NAMALWA (cell line): ENCODE data around the gene DHRS7B.
A peak's percentile ranks its signal among the peaks of the same experiment; 100 is the strongest.
"Not testable (repeated sequence)": the region's sequence is repeated elsewhere in the genome, so short reads cannot be mapped to it uniquely, and the experiment has no call there.

Experiments used
- DNase-seq: peaks from one replicate; pipeline ENCODE4 v3.0.0-alpha.2; 2015; ENCODE audit warnings: low spot score

DHRS7B gene

DNA sequence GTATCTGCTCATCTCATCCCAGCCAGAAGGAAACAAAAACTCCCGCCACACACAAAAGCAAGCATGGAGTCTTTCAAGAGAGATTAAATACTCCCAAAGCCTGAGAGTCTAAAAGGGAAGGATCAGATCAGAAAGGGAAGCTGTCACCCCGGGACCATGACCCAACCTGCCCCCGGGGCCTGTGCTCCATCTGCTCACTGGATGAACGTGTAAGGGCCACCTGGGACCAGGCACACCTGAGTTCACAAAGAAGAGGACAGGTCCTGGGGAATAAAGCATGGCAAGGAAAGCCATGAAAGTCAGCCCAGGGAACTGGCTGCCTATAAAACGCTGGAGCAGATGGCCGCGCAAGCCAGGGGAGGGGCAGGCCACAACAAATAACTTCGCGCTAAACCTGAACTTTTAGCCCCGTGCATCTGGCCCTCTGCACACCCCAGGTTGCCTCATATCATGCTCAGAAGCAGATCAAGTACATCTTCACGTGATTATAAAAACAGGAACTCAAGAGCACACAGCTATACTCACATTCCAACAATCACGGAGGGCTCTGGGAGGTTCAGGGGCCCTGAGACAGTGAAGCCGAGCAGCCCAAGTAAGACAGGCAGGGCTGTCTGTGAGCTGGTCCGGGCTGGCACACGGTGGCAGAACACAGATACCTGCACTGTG is 83.8 kb downstream of the DHRS7B start:
- DNase-seq, result no peak

DNA sequence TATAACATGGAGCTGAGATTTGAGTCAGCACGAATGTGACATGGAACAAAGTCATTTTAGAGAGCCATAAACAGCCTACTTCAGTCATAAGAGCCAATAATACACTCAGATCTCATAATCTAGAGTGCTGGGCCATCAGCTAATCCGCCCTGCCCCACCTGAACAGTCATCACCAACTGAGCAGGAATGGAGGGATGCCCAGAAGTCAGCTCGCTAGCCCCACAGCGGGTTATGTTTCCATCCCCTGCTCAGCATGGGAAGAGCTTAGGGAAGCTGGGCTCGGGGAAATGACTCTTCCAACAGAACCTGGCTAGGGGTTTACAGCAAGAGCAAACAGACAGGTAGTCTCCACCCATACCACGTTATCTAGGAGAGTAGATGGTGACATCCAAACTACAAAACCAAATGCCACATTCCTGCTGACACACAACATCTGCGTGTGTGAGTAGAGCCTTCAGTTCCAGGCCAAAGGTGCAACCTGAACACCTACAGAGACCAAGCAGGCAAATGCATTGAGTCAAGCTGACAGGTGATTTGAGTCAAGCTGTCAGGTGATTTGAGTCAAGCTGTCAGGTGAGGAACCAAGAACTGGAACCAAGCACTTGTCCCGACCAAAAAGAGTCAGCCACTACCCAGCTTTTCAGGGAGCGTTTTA is 85.2 kb downstream of the DHRS7B start:
- DNase-seq, result no peak

DNA sequence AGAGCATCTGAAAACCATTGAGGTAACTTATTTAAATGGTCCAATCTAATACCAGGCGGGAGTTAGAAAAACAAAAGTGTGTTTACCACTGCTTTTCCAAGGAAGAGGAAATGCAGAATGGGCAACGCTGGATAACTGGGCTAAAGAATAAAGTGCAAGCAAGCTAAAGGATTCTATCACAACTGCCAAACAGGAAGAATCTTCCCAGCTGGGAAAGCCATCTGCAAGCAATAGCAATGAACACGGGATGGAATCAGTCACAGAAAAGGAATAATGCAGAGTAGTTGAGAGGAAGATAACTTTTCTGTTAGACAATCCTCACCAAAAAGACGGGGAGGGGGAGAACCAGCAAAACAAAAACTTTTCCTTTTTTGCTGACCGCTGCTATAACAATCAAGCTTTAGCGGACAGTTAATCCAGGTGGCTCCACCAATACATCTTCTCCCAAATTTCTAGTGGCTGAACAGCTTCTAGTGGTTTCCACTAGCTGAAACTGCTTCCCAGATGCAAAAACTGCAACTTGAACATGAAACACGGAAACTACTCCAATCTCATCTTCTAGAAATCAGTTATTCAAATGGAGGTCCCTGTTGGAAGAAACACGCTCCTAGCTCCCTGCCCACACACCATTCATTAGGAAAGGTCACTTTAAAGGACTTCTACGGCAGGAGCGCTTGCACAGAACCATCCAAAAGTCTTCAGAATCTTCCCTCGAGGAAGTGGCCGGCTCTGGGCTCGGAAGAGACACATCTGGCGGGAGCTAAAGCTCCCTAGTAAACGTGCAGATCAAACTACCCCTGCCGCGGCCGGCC is 86.3 kb downstream of the DHRS7B start:
- no peak for DNase-seq

DNA sequence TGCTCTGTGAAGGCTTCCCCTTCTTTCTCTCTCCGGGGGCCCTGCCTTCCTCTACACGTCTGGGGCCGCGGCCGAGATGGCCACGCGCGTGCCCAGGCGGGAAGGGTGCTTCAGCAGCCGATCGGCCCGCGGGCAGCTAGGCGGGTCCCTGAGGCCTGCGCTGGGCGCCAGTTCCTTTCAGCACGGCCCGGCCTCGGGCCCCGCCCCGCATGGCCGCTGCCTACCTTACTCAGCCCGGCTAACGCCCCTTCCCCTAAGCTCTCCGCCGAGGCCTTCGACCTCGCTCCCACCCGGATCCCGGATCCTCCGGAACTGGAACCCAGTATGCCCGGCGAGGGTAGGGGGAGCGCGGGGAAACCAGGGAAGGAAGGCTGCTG is 86.9 kb downstream of the DHRS7B start:
- no peak for DNase-seq

DNA sequence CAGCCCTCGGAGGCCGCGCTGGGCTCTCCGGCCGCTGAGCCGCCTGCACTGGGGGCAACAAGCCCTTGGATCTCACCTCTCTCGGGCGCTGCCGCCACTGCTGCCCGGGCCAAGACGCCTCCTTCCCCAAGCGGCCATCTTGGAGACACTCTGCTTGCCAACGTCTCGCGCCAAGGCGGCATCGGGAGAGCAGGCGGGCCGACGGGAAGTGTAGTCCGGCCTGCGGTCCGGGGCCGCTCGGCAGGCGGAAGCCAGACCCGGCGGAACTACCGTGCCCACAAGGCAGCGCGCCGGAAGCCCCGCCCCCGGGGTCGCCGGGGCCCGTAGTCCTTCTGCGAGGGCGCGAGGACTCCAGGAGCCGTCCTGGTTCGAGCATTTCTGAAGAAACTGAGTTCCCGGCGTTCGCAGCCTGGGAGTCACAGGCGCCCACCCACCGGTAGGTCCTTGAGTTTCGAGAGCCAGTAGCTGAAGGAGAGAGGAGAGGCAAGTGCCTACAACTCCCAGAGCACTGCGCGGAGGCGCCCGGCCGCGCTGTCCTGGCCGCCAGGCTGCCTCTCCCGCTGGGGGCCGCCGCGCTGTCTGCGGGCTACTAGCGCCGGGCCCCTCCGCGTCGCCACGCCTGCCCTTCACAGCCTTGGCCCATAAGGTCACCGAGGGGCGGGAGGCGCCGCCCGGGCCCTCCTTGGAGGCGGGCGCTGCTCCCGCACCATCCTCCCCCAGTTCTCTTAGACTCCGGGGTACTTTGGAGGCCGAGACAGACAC is 87.4 kb downstream of the DHRS7B start, which contains the start of gene TMEM11:
Gene TMEM11 (minus strand): TSS at position 147 of the 762 bp plus-strand sequence. CDS start 9 bp downstream, at position 138.
- DNase-seq, result peak; percentile 90

DNA sequence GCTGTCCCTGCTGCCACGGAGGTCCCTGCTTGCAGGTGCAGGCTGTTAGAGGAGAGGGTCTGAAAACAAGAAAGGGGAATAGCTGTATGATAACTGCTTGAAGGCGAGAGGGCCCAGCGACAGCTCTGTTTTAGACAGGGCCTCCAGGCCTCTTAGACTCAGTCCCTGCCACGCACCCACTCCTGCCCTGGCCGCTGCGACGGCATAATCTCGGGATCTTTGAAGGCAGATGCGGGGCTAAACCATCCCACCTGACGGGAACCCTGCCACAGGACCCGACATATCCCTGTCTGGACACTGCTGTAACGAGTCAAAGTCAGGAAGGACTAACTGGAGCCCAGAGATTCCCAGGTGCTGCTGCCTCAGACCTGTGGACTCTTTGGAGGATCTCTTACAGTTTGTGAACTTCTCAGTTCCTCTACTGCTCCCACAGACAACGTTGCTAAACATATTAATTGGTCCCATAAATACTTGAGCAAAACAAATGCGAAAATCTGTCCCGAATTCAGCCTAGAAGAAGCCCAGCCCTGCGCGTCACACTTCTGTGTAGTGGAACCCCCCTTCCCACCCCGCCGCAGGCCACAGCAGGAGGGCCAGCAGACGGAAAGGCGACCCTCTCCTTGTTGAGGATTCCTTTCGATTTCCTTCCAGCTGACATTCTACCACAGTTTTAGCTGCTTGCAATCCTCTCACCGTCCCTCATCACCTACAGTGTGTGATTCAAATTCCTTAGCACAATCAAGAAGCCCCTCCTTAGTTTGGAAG is 88.2 kb downstream of the DHRS7B start:
- DNase-seq, result peak; percentile 14

DNA sequence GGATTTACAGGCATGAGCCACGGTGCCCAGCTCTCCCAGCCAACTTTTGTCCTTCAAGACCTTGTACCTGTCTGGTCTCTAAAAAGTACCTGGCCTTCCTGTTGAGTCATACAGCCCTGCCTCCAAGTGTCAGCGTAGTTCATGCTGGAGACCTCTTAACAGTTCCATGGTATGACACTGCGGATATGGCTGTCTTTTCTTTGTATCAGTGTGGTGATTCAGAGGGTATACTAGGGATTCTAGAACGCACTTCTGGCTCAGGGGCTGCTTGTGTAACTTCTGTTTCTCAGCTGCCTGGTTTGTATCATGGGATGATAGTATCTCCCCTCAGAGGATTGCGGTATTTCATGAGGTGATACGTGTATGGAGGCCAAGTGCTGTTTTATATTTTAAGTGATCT is 89.2 kb downstream of the DHRS7B start:
- DNase-seq, result no peak

DNA sequence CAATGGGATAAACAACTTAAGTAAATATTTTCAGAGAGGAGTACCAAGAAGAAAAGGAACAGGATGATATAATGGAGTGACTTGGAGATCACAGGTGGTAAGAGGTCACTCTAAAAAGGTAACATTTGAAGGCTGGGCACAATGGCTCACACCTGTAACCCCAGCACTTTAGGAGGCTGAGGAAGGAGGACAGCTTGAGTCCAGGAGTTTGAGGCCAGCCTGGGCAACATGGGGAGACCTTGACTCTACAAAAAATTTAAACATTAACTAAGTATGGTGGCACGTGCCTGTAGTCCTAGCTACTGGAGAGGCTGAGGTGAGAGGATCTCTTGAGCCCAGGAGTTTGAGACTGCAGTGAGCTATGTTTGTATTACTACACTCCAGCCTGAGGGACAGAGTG is 90.6 kb downstream of the DHRS7B start:
- DNase-seq, result no peak

DNA sequence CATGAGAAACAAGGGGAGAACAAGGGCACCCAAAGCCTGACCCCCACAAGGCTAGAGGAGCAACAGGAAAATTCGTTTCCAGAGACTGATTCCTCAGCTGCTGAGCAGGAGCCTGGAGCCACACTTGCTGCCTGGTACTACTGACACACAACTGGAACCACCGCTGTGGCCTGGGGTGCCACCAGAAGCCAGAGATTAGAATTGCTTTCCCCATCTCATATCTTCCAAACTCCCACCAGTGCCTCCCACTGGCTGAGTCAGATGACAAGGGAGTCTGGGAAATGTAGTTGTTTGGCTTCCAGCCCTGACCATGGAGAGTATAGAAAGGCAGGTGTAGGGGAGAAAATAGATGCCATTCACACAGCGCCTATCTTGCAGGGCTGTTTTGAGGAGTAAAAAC is 91.3 kb downstream of the DHRS7B start:
- no peak for DNase-seq

DNA sequence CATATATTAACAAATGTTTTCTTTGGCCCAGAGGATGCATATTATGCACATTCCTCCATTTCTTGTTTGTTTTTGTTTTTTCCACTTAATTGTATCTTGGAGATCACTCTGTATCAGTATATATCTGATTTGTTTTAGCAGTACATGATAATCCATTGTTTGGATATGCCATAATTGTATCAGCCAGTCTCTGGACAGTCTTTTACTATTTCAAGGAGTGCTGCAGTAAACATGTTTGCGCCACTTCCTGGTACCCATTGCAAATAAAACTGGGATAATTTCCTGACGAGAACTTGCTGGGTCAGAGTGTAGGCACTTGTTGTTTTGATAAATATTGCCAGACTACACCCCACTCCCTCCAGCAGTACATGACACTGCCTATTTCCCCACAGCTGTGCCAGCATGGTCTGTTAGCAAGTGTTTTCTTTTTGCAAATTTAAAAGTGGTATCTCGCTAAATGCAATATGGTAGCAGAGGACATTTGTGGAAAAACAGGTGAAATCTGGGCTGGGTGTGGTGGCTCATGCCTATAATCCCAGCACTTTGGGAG is 92.1 kb downstream of the DHRS7B start:
- no peak for DNase-seq

DNA sequence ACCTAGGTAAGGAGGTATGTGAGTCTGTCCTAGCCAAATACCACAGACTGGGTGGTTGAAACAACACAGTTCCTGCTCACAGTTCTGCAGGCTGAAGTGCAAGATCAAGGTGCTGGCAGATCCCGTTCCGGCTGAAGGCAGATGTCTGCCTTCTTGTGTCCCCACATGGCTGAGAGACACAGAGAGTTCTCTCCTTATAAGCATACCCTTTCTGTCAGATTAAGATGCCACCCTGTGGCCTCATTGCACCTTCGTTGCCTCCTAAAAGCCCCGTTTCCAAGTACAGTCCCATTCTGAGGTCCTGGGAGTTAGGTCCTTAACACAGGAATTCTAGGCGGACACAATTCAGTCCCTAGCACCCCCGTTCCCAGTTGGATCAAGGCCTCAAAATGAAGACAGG is 96.3 kb downstream of the DHRS7B start:
- no peak for DNase-seq

DNA sequence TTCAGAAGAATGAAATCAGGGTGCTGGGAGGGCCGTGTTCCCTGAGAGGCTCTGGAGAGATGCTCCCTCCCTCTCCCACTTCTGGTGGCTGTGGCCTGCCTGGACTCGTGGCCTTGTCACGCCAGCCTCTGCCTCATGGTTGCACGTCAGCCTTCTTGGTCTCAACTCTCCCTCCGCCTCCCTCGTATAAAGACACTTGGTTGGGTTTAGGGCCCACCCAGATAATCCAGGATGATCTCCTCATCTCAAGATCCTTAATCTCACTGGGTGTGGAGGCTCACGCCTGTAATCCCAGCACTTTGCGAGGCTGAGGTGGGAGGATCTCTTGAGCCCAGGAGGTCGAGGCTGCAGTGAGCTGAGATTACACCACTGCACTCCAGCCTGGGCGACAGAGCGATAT is 100.5 kb downstream of the DHRS7B start:
- DNase-seq, result not testable (repeated sequence)

DNA sequence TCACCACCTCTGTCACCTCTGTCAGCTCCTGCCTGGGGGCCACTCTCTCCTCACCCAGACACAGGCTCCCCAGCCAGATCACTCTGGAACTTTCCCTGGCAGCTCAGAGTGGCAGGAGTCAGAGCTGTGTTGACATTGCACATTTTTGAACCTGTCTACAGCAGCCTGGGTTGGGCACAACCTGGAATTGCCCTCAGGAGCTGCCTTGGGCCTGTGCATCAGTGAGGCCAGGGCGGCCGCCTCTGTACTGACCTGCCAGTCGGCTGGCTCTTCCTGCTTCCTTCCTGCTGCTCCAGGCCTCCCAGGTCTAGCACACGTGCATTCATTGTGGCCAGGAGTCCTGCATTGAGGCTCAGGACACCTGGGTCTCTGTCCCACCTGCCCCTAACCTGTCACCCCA is 101.3 kb downstream of the DHRS7B start:
- DNase-seq, result no peak

DNA sequence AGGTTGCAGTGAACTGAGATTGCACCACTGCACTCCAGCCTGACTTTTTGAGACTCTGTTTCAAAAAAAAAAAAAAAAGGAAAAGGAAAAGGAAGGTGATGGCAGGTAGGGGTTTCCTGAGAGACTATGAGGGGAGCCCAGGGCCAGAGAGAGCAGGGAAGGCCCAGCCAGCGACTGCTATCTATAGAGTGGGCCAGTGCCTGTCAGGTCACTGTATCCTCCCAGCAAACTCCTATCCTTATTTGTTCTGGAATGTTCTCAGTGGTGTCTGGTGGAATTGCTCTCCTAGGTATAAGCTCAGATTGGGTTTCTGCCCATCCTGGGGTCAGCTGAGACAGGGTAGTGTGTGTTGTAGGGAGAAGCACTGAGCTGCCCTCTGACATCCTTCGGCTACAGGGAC is 102.1 kb downstream of the DHRS7B start:
- no peak for DNase-seq

DNA sequence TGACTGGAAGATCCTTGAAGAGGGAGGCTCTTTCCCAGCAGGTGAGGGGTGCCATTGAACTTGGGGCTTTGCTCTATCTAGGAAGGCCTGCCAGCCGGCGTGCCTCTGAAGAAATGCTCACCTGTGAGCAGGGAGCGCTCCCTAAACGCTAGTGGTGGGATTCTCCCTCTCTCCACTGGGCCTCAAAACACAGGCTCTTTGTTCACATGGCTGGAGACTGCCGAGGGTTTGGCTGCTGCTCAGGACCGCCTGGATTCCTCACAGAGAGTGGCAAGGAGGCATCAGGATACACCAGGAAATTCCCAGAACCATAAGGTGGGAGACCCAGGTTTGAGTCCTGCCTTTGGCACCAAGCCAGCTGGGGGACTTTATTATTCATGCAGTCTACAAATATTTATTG is 104.8 kb downstream of the DHRS7B start:
- no peak for DNase-seq

DNA sequence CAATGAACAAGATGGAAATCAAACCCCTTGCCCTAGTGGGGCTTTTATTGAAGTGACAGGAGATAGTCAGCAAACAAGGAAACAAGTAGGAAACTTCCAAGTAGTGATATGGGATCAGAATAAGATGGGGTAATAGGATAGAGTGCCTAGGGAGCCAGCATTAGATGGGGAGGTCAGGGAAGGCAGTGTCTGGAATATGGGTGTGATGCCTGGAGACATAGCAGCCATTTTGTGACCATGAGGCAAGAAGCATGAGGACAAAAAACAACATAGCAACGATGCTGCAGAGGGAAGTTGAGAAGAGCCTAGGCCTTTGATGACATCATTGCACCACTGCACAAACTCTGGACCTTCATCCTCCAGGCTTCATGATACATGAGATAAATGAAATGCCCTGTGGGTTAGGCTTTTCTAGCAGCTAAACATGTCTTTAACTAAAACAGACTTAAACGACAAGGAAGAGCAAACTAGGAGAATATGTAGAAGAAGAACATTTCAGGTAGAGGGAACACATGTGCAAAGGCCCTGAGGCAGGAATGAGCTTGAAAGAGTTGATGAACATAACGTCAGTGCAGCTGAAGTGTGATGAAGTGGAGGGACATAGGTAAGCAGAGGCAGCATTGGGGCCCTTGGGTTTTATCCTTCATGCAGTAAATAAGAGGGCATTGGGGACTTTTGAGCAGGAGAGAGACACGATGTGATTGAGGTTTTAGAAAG is 105.4 kb downstream of the DHRS7B start:
- no peak for DNase-seq

DNA sequence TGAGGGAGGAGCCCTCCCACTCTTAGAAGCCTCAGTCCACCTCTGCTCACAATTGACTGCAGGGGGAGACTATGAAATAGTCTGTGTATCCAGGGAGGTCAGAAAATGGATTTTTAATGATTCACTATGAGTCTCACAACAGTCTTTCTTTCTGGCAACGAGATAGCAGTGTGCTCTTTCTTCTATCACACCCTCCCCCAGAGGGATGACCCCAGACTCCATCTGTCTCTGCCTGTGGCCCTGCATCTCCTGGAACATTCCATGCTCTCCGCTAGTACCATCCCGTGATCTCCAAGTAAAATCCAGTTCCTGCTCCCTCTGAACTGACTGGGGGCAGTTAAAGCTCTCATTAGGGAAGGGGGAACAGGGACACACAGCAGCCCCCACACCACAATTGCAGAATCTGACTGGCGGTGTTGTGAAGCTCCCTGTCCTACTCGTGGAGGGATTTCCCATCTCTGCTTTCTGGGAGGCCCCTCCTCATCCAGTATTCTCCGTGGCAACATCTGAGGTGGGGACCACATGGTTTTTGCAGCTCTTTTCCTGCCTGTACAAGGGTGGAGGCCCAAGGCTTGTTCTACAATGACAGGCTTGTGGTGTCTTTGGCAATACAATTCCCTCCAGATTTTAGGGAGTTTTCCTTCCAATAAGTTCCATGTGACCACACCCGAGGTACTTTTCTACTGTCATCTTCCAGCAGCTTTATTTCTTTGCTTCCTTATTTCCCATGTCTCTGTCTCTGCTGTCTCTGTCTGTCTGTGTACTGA is 107.0 kb downstream of the DHRS7B start:
- DNase-seq, result no peak

DNA sequence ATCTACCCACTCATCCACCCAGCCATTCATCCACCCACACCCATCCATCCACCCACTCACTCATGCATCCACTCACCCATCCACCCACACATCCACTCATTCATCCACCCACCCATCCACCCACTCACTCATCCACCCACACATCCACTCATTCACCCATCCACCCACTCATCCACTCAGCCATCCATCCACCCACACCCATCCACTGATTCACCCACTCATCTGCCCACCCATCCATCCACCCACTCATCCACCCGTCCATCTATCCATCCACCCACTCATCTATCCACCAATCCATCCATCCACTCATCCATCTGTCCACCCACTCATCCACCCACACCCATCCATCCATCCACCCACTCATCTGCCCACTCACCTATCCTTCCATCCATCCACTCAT is 109.2 kb downstream of the DHRS7B start:
- DNase-seq, result no peak

DNA sequence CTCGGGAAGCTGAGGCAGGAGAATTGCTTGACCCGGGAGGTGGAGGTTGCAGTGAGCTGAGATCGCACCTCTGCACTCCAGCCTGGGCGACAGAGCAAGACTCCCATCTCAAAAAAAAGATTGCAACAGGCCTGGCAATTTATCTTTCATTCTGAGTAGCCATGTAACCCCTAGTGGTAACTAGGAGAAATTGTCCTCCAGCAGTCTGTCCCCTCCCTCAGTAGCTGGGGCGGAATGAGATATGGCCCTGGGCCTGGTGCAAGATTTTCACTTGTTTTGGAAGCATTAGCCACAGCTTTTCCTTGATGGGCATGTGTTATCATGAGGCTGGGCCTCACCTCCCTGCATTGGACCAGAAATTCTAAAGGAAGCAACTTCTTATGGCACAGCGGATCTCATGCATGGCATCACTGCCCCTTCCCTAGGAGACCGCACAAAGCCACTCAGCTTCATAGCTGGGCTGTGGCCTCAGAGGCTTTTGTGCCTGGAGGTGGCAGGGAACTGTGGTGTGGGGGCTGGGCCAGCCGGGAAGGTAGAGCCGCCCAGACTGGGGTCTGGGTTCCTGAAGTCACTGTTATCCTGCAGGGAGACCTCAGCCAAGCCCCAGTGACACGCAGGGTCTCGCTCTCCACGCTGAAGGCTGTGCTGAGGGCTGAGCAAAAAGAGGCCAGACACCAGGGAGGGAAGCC is 113.1 kb downstream of the DHRS7B start:
- DNase-seq, result peak; percentile 37
